ENCODE results near the gene QTRT2.

QTRT2 gene

DNA sequence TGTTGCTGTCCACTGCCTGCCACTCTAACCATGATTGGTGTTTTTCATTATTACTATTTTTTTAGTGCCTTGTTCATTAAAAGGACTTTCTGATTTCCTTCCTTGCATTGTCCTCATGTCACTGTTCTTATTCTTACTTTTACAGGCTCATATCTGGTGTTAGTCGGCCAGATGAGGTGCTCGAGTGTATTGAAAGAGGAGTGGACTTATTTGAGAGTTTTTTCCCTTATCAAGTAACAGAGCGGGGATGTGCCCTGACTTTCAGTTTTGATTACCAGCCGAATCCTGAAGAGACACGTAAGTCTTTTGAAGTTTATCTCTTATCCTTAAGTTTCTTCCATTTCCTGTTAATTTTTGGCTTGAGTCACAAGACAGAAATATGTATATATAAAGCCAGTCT lies 23.2 kb downstream of the QTRT2 start:
- no peak for DNase-seq

DNA sequence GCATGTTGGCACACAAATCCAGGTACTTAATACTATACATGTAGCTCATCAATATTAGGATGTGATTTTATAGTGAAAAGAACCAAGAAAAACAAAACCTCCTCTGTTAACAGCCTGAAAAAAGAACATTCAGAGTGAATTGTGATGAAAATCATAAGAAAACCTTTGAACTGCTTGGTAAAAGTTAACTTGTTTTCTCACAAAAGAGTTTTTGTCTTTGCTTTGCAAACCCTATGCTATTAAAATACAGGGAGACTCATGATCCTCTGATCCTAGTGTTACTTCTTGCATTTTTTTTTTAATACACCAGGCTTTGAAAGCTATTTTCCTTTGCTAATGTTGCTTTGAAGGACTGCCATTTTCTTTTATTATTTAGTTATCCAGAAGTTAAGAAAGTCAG lies 23.7 kb downstream of the QTRT2 start:
- DNase-seq: no peak

DNA sequence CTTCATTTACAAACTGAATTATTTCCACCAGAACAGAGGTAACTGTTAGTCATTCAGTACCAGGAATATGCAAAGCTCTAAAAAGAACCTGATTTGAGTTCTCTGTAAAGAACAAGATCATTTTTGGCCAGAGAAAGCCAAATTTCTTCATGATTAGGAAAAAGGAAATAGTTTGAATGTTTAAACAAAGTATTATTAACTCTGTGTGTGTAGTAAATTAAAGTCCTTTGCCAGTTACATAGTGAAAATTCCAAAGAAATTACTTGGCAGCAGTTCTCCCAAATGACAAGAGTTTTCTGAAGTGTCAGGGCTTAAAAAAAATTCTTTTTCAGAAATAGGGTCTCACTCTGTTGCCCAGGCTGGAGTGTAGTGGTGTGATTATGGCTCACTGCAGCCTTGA lies 24.5 kb downstream of the QTRT2 start:
- DNase-seq: no peak

DNA sequence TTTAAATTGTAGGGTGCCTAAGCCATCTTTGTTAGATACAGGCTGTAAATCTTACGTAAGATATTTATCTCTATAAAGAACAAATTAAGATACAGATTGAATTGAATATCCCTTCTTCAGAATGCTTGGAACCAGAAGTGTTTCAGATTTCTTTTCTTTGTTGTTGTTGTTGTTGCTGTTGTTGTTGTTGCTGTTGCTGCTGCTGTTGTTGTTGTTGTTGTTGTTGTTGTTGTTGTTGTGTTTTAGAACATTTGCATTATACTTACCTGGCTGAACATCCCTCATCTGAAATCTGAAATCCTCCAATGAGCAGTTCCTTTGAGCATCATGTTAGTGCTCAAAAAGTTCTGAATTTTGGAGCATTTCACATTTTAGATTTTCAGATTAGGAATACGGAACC lies 26.6 kb downstream of the QTRT2 start:
- no peak for DNase-seq

DNA sequence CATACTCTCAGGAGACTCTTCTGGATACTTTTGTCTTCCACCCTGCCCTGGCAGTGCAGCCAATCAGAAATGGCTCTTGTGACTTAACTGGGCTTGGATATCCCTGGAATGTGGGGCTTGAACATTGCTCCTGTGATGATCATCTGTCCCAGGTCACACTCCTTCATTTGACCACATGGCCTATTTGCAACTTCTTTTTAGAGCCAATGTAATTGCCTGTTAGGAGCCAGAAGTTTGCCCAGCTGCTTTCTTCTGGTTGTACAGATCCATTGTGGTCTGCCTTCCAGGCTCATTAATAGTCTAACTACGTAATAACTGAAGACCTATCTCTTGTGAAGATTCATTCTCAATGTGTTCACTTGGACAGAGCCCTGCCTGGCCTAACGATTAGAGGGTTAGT lies 29.8 kb downstream of the QTRT2 start:
- DNase-seq: no peak

DNA sequence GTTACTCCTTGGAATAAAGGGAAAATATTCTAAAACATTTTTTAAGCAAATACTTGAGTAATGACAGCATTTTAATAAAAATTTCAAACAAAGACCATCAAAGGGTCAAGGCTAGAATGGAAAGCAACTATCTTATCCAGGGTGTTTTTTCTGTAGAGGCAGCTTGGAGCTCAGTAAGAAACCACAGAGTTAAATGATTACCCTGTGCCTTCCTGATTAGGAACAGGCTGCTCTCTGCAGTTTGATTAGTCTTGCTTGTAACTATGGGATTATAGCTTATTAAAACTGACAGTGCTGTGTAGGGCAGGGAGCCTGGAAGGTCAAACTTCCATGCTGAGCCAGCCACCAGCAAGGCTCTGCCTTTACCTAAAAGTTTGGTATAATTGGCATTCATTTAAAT lies 33.1 kb downstream of the QTRT2 start:
- no peak for DNase-seq

DNA sequence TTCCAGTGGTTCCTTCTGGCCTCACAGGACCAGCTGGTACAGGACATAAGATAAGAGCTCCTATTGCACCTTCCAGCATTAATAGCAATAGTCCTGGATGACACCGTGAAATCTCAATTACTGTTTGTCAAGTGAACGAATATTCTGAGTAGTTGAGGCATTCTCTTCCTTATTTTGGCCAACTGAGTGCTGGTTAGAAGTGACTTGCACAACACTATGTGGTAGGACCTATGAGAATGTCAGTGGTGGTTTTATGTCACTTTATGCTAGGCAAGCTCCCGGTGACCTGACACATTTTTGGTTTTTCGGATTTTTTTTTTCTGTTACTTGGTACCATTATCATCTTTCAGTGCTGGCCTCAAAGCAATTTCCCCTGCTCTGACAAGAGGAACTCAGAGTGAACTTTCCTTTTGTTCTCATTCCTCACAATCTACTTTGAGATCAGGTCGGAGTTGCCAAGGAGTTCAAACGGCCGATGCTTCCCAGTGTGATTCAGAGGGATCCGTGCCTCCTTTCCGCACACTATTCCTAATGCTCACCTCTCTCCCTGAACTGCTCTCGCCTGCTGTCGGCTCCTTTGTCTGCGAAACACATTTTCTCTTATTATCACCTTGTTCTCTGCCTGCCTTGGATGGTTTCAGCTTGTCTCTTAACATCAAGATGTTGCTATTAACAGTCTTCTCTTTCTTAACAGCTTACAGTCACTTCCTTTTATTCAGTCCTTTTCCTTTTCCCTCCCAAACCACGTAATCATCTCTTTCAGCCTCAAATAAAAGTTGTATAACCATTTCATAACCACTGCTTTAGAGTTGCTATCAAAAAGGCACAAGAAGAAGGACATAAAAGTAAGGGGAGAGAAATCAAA lies 35.8 kb downstream of the QTRT2 start:
- no peak for DNase-seq

DNA sequence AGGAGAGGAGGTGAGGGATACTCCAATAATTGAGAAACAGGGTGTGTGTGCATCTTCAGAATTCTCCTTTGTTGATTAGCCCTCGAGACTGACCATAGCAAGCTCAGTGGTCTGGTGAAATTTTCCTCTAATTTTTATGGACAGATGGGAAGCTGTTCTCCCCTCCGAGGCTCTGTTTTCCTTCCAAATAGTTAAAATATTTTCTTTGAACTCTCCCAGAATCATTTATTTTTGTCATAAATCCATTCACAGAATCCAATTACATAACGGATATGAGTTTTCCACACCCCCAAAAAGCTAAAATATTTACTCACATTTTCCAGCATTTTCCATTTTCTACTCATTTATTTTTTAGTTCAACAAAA lies 36.5 kb downstream of the QTRT2 start:
- DNase-seq: no peak

DNA sequence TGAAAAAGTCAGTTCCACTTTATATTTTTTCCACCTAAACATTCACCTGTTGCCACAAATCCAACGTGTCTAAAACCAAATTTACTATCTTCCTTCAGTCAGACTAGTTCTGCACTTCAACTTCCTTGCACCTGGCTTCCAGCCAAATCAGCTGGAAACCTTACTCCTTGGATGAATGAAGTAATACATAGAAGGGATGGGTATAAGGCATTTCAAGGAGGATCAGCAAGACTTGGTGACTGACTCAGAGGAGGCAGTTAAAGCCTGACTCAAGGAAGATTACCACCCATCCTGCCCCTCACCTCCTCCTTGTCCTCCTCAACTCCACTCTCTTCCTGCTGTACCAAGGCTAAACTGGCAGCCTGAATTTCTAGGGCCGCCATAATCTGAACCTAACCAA lies 37.1 kb downstream of the QTRT2 start:
- no peak for DNase-seq

DNA sequence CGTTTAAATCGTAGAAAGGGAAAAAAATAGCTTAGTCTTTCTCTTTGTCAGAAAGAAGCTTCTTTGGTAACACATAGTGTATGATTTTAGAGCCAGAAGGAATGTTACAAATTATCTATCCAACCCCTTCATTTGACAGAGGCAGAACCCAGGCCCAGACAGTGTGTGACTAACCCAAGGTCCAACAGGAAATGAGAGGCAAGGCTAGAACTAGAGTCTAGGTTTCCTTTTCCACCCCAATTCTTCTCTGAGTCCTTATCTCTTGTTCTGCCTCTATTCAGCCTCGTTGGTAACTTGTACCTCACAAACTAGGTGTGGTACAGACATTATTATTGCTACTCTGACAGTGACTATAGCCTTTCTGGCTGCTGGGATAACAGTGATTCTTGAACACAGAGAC lies 39.3 kb downstream of the QTRT2 start:
- DNase-seq: no peak

DNA sequence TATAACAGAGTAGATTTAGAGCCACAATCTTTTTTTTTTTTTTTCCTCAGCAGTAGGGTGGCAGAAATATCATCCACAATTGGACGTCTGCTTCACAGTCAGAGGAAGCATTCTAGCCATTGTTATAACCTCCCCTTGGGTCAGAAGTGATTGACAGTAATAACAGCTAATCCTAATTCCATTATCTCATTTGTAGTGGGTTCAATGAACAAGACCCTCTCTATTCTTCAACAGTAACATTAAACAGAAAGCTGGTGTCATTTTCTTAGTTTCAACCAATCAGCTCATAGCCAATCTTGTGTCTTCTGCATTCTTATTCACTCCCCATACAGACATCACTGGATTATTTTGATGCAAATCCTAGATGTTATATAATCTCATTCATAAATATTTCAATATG lies 44.6 kb downstream of the QTRT2 start:
- DNase-seq: no peak

DNA sequence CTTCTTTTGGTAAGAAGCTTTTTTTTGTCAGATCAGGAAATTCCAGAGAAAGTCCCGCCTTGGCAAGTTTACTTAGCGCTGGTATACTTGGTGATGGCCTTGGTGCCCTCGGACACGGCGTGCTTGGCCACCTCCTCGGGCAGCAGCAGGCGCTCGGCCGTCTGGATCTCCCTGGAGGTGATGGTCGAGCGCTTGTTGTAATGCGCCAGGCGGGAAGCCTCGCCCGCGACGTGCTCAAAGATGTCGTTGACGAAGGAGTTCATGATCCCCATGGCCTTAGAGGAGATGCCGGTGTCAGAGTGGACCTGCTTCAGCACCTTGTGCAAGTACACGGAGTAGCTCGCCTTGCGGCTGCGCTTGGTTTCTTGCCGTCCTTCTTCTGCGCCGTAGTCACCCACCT lies 46.6 kb downstream of the QTRT2 start:
- DNase-seq: no peak

DNA sequence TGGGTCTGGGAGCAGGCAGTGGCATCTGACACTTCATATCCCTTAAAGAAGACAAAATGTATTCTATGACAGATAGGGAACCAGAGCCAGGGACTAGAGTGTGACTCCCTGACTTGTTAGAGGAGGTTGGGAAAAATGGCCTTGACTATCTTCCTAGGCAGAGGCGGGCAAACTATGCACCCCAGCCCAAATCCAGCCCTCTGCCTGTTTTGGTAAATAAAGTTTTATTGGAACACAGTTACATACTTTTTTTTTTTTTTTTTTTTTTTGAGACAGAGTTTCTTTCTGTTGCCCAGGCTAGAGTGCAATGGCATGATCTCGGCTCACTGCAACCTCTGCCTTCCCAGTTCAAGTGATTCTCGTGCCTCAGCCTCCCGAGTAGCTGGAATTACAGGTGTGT lies 47.3 kb downstream of the QTRT2 start:
- no peak for DNase-seq

DNA sequence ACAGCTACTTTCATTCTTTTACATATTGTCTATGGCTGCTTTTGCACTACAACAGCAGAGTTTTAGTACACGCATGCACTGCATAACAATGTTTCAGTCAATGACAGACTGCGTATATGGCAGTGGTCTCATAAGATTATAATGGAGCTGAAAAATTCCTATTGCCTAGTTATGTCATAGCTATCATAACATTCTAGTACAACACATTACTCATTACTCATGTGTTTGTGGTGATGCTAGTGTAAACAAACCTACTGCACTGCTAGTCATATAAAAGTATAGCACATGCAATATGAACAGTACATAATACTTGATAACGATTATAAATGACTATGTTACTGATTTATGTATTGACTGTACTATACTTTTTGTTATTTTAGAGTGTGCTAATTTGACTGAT lies 47.9 kb downstream of the QTRT2 start:
- no peak for DNase-seq

DNA sequence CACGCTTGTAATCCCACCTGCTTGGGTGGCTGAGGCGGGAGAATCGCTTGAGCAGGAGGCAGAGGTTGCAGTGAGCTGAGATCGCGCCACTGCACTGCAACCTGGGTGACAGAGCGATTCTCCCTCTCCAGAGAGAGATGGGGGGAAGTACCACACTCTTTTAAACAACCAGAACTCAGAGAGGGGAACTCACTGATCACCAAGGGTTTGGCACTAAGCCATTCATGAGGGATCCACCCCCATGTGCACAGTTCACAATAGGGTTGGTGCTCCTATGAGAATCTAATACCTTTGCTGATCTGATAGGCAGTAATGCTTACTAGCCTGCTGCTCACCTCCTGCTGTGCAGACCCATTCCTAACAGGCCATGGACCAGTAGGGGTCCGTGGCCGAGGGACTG lies 51.6 kb downstream of the QTRT2 start:
- no peak for DNase-seq

DNA sequence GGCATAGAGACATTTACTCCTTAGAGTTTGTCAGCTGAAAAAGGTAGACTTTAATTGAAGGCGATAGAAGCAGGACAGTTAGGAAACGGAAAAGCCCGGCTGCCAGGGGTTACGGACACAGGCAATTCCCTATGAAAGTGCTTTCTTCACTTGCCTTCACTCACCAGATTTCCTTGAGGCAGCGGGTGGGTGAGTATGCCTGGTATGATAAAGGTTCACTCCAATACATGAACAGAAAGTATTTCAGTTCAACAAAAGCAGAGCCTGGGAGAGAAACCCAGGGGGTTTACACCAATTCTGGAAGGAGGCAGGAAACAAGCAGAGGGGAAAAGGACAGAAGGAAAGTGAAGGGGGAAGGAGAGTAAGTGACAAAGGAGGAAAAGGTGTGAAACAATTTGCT lies 53.9 kb downstream of the QTRT2 start:
- no peak for DNase-seq

DNA sequence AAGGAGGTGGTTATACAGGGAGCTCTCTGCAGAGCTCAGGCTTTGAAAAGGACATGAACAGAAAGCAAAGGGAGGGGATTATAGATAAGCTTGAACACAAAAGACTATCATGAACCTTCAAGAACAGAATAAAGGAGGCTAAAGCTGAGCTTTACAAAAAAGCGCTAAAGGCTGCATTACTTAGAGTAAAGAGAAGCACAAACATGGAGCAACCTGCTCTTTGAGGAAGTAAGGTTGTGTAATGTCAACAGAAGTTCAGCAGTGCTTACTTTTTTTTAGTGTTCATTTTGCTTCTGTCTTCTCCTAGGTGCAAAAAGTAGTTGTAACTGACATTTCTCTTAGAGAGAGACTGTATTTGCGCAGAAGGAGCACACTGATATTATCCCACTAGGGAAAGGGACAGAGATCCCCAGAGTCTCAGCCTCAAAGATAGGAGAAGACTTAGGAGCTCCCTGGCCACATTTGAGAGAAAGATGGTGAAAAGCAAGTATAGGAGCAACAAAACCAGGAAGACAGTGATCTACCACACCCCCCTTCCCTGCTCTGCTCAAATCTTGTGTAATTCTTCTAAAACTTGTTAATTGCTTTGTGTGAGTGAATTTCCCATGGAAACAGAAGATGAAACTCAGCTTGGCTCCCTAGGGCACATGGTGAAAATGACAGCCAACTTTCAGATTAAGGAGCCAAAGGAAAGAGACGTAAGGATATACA lies 54.7 kb downstream of the QTRT2 start:
- no peak for DNase-seq

DNA sequence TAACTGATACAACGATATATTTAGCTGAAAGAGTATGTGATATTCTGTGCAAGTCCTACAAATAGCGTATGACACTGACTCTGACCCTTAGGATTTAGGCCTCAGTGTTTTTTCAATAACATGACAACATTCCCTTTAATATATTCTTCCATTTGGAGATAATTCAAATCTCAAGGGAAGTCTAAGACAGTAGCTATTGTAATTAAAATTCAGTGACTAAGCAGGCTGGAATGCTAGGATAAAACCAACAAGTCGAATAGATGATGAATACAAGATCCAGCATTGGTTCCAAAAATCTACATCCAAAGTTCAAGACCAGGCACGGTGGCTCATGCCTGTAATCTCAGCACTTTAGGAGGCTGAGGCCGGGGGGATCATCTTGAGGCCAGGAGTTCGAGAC lies 56.2 kb downstream of the QTRT2 start:
- DNase-seq: no peak

DNA sequence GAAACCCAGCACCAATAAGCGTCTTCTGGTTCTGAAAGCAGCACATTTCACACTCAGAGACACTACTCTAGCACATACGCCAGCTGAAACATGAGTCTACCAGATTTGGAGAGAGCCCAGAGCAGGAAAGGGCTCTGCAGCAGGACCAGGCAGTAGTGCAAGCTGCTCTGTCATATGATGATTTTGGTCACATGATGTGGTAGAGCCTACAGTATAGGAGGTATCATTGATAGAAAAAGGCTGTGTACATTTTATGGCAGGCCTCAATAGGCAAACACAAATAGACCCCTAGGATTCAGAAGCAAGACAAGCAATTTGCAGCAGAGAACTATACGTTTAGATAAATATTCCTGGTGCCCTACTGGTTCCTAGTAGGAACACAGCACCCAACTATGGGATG lies 58.2 kb downstream of the QTRT2 start:
- no peak for DNase-seq

DNA sequence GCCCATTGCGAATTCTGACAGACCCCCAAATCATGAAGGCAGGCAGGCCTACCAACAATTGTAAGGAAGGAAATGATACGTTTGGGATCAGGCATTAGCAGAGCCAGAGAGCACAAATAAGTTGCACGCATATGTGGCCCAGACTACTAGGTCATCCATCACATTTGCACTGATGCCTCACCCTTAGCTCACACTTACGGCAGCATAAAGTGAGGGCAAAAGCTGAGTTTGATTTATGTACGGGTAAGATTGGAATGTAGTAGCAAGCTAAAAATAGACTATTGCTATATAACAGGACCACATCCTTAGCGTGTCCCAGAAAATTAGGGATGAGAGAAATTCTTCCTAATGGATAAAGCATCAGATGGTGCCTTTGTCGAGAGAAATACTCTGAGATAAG lies 58.6 kb downstream of the QTRT2 start:
- no peak for DNase-seq

DNA sequence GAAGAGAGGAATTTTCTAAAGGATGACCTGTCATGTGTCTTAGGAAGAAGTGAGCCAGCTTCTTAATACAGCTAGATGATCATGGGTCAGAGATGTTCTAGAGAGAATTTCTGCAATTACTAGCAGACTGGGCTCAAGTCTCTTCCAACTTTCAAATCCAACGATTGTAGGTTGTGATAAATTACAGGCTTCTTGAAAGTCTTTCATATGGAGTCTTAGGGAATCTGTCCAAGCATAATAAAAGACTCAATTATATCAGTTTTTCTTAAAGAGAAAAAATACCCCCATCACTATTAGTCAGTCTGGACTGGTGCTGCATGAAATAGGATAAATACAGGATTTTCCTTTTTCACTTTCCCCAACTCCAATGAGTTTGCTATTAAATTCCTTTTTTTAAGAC lies 63.2 kb downstream of the QTRT2 start:
- no peak for DNase-seq

DNA sequence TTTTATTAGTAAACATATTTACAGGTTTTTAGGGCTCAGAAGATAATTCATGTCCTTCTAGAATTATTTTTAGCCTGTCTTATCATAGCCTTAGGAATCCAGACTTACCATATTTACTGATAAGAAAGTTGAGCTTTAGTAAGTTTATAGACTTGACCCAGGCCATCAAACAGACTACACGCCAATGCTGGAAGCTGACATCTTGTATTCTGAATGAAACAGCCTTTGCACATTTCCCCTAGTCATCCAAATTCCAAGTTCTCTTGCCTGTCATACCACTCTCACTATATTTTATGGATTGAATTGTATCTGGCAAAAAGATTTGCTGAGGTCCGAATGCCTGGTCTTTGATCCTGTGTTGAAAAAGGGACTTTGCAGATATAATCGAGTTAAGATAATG lies 63.7 kb downstream of the QTRT2 start:
- no peak for DNase-seq

DNA sequence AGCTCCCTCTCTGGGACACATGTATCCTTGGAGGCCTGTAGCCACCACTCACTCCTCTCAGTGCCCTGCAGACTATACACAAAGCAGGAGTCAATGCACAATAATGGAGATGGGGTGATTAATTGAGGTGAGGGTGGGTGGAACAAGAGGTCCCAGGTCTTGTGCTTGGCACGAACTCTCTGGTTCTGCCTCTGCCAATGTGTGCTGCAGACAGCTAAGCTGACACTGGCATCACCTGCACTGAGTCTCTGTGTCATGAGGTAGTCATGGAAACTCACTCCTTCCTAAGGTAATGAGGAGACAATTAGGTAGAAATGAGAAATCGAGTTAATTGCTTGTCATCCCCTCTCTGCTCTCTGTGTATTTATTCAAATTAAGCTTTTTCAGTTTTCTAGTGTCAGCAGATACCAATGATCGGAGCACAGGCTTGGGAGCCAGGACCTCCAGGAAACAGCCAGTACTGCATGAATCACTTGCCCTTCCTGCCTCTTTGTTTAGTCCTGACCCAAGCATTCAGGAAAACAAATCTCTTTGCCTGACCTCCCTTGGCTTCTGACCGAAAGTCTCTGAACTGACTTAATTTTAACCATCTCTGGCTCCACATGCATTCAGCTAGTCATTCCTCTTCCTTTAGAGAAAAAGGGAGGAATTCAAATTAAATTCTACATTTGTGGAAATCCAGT lies 65.6 kb downstream of the QTRT2 start:
- DNase-seq: no peak

DNA sequence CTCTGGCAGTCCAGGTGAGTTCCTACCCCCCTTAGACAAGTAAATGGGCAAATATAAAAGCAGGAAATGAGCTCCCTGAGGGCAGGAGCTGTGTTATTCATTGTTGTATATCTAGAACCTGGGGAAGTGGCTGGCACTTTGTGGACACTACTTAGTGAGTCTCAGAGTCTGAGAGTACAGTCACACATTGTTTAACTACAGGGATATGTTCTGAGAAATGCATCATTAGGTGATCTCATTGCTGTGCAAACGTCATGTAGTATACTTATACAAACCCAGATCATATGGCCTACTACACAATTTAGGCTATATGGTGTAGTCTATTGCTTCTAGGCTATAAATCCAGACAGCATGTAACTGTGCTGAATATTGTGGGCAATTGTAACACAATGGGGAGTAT lies 69.9 kb downstream of the QTRT2 start:
- no peak for DNase-seq
